ENCODE measurements around the gene DLGAP1.

The DLGAP1 gene

DNA sequence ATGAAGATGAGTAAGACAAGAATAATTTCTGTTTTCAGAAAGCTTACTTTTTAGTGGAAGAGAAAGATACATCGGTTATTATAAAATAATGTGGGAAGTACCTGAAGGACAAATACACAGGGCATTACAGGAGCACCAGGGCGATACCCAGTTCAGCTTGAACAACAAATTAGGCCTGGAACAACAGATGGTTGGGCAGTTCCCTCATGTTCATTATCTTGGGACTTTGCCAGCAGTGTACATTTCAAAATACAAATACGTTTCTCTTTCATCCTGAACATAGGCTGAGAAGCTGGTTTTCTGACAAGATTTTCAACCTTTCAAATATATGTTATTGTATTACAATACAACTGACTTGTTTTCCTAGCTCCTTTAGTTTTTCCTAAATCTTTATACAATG lies 925.5 kb downstream of the DLGAP1 start:
- Histone ChIP-seq H3K4me3 (ENCODE audit: low read depth, low read length) (no peak overlapping the region), H3K27ac (no peak overlapping the region), H3K9me3 (ENCODE audit: severe bottlenecking) (no peaks in the 10 kb centered on the region), H3K27me3 (ENCODE audit: insufficient read depth, low read depth, severe bottlenecking) (no peaks in the 10 kb centered on the region), H3K36me3 (no peaks in the 10 kb centered on the region)
- no peak for DNase-seq
- TF ChIP-seq CTCF (IDR thresholded peaks at IDR 0.05; ENCODE audit: low read depth, low read length) = no peak

- H3K27ac ChIP-seq = no peak overlapping the region
- no peak overlapping the region for H3K4me3 ChIP-seq (ENCODE audit: low read depth, low read length)
- no peaks in the 10 kb centered on the region for H3K36me3 ChIP-seq
- no peak for TF ChIP-seq CTCF (IDR thresholded peaks at IDR 0.05; ENCODE audit: low read depth, low read length)
- H3K27me3 ChIP-seq (ENCODE audit: insufficient read depth, low read depth, severe bottlenecking) = no peaks in the 10 kb centered on the region
- no peak for DNase-seq
- H3K9me3 ChIP-seq (ENCODE audit: severe bottlenecking) = no peaks in the 10 kb centered on the region
Observed at GRCh38 chr18:3529077-3529476, 926.0 kb downstream of the DLGAP1 start.

GRCh38 chr18:3528231-3528630 lies 926.9 kb downstream of the DLGAP1 start:
- no peak for TF ChIP-seq CTCF (IDR thresholded peaks at IDR 0.05; ENCODE audit: low read depth, low read length)
- Histone ChIP-seq H3K9me3 (ENCODE audit: severe bottlenecking) (peaks cover 4% of the 10 kb centered on the region), H3K27me3 (ENCODE audit: insufficient read depth, low read depth, severe bottlenecking) (no peaks in the 10 kb centered on the region), H3K4me3 (ENCODE audit: low read depth, low read length) (no peak overlapping the region), H3K36me3 (no peaks in the 10 kb centered on the region), H3K27ac (no peak overlapping the region)
- DNase-seq = no peak

GRCh38 chr18:3526421-3527354 lies 928.4 kb downstream of the DLGAP1 start:
- Histone ChIP-seq H3K4me3 (ENCODE audit: low read depth, low read length) (no peak overlapping the region), H3K27ac (peak overlapping the region; percentile 8; the same call in 1 of the 2 replicates), H3K9me3 (ENCODE audit: severe bottlenecking) (peaks cover 4% of the 10 kb centered on the region), H3K36me3 (no peaks in the 10 kb centered on the region), H3K27me3 (ENCODE audit: insufficient read depth, low read depth, severe bottlenecking) (no peaks in the 10 kb centered on the region)
- peak; percentile 62 for DNase-seq
- no peak for TF ChIP-seq CTCF (IDR thresholded peaks at IDR 0.05; ENCODE audit: low read depth, low read length)

- Histone ChIP-seq H3K4me3 (ENCODE audit: low read depth, low read length) (no peak overlapping the region), H3K9me3 (ENCODE audit: severe bottlenecking) (peaks cover 4% of the 10 kb centered on the region), H3K27me3 (ENCODE audit: insufficient read depth, low read depth, severe bottlenecking) (no peaks in the 10 kb centered on the region), H3K27ac (peak overlapping the region; percentile 8; the same call in 1 of the 2 replicates), H3K36me3 (no peaks in the 10 kb centered on the region)
- DNase-seq = peak; percentile 11
- TF ChIP-seq CTCF (IDR thresholded peaks at IDR 0.05; ENCODE audit: low read depth, low read length) = no peak
Observed at GRCh38 chr18:3525870-3526420, 929.2 kb downstream of the DLGAP1 start.

All from WERI-Rb-1 (cell line).